ENCODE results near the gene PANX1.
"Not testable (repeated sequence)": the region's sequence is repeated elsewhere in the genome, so short reads cannot be mapped to it uniquely, and the experiment has no call there.

PANX1 gene

DNA sequence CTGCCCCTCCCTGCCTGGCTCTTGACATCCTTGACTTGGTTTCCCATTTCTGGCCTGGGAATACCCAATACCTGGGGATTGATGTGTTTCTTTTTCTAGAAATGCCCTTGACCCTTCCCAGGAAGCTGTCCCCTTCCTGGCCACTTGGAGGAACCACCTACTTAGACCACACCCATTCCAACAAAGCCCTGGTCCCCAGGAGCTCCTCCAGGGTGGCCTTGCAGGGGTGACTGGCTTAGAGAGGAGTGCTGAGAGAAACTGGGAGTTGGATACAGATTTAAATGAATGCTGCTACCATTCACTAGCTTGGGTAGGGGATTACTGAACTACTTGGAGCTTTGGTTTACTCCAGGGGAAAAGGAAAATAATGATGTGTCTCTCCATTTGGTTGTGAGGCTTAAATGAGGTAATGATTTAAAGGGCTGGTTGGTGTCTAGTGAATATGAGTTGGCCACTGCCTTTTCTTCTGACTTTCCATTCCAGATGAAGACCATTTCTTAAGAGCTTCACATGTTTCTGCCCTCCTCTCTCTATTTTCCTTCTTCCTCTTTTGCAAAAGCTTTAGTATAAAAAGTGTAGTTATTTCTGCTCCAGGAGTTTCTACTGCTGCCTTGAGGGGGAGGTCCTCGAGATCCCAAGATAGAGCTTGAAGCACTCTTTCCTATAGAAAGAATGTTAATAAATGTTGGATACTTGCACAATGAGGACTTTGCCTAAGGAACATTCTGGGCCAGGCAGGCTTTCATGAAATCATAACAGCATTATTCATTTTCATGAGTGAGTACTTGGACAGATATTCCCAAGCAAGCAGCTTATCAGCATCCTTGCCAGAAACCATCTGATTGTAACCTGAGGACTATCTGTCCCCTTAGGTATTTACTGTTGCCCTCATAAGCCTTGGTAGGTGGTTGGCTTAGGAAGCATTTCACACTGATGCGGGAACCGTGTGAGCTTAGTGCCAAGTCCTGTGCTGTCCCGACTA, 22.4 kb downstream of the PANX1 start:
- H3K27ac ChIP-seq: peak overlapping the region; percentile 3; the same call in 1 of the 2 replicates
- TF ChIP-seq, protein P1, sequence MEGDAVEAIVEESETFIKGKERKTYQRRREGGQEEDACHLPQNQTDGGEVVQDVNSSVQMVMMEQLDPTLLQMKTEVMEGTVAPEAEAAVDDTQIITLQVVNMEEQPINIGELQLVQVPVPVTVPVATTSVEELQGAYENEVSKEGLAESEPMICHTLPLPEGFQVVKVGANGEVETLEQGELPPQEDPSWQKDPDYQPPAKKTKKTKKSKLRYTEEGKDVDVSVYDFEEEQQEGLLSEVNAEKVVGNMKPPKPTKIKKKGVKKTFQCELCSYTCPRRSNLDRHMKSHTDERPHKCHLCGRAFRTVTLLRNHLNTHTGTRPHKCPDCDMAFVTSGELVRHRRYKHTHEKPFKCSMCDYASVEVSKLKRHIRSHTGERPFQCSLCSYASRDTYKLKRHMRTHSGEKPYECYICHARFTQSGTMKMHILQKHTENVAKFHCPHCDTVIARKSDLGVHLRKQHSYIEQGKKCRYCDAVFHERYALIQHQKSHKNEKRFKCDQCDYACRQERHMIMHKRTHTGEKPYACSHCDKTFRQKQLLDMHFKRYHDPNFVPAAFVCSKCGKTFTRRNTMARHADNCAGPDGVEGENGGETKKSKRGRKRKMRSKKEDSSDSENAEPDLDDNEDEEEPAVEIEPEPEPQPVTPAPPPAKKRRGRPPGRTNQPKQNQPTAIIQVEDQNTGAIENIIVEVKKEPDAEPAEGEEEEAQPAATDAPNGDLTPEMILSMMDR (conservative IDR thresholded peaks at IDR 0.05): no peak
- TF ChIP-seq ZFX (IDR thresholded peaks at IDR 0.05): no peak

DNA sequence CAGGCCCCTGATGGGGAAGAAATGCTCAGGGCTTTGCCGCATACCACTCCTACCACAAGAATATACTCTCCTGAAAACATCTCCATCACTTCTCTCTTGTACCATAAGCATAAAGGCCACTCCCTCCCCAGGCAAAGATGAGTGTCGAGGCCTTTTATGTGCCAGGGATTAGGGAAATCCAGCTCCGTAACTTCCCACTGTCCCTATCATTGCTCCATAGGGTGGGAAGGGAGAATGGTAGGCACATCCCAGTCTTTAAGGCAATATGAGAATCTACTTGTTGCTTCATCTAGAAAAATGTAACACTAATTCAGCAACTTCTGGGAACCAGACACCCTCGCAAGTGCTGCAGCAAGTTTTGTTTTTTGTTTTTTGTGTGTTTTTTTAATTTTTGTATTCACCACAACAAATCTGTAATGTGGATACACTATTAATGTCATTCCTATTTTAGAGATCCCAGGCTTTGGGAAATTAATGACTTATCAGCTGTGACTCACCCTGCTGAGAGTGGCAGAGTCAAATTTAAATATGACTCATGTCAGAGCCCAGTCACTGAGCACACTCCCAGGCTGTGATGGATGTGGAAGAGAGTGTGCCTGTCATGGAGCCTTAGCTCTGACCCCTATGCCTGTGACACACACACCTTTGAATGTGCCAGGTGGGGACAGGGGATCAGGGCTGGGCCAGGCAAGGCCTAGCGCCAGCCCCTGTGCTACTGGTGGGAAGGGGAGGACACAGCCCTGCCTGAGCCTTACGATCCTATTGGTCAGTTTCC, 23.4 kb downstream of the PANX1 start:
- TF ChIP-seq ZFX (IDR thresholded peaks at IDR 0.05): no peak
- TF ChIP-seq, protein P1 (conservative IDR thresholded peaks at IDR 0.05): no peak
- H3K27ac ChIP-seq: peak overlapping the region; percentile 53

DNA sequence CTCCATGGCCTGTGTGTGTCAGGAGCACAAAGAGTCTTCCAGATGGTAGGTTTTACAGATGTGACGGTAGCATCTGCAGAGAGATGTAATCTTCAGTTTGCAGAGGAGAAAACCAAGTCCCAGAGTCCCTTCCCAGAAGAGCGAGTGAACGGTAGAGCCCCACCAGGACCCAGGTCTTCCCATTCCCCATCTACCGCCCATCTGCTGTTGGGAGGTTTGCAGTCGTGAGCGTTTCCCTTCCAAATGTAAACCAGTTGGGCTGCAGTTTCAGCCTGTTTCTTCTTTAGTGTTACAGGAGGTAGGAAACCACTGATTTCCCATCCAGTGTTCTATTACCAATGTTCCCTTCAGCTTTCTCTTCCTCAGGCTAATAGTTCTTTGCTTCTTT, 24.0 kb downstream of the PANX1 start:
- peak overlapping the region; percentile 53 for H3K27ac ChIP-seq
- TF ChIP-seq, protein P1 (conservative IDR thresholded peaks at IDR 0.05): no peak
- TF ChIP-seq ZFX (IDR thresholded peaks at IDR 0.05): no peak

DNA sequence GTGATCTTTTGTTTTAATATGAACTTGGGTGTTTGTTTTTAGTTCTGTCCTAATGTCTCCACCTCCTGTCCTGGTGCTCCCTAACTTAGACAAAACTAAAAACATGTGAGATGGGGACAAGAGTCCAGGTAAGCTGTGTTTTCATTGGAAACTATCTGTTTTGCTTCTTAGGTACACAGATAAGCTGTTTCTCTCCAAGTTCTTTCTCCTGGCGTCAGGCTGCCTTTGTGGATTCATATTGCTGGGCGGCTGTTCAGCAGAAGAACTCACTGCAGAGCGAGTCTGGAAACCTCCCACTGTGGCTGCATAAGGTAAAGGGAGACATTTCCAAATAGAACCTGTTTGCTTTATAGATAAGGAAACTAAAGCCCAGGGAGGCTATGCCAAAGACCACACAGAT, 24.7 kb downstream of the PANX1 start:
- TF ChIP-seq ZFX (IDR thresholded peaks at IDR 0.05): no peak
- TF ChIP-seq, protein P1 (conservative IDR thresholded peaks at IDR 0.05): no peak
- peak overlapping the region; percentile 53; the same call in 1 of the 2 replicates for H3K27ac ChIP-seq

DNA sequence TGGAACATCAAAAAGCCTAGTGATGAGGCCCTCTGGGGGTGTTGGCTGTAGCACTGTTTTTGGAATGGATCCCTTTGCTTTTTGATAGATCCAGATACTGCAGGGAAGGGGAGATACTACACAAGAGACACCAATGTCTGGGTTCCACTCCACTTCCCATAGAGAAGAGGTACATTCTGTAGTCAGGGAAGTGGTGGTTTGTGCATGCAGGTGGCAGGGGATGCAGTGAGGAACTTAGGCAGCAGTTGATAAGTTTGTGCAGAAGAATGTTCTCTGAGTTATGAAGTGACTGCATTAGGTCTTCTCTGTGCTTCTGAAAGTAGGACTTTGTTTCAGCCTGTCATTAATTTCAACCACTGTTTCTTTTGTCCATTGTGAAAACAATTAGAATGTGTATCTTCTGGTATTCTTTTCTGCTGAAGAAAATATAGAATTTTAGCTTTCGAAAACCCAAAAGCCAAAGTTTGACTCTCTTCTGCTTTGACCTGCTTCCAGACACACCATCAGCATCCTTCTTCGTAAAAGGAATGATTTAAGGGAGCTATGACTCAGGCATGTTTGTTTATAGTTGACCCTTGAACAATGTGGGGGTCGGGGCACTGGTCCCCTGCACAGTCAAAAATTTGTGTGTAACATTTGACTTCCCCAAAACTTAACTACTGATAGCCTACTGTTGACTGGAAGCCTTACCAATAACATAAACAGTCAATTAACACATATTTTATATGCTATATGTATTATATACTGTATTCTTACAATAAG, 25.6 kb downstream of the PANX1 start:
- peak overlapping the region; percentile 53; the same call in 1 of the 2 replicates for H3K27ac ChIP-seq
- no peak for TF ChIP-seq ZFX (IDR thresholded peaks at IDR 0.05)
- TF ChIP-seq, protein P1 (conservative IDR thresholded peaks at IDR 0.05): no peak

DNA sequence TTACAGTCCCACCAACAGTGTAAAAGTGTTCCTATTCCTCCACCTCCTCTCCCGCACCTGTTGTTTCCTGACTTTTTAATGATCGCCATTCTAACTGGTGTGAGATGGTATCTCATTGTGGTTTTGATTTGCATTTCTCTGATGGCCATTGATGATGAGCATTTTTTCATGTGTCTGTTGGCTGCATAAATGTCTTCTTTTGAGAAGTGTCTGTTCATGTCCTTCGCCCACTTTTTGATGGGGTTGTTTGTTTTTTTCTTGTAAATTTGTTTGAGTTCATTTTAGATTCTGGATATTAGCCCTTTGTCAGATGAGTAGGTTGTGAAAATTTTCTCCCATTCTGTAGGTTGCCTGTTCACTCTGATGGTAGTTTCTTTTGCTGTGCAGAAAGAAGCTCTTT, 28.7 kb downstream of the PANX1 start:
- H3K27ac ChIP-seq: not testable (repeated sequence)

DNA sequence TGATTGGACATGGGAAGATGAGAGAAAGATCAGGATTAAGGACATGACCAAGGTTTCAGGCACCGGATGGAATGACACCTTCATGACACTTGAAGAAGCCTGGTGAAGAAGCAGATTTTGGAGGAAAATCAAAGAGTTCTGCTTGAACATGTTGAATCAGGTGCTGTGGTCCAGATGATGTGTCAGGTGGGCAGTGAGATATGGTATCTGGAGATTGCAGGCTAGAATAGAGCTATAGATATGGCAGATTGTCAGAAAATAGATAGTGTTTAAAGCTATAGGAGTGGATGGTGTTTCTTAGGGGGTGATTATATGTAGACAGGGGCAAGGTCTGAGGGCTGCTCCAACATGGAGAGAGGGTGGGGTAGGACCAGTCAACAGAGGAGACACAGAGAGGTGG, 40.2 kb downstream of the PANX1 start:
- TF ChIP-seq ZFX (IDR thresholded peaks at IDR 0.05): no peak
- TF ChIP-seq, protein P1 (conservative IDR thresholded peaks at IDR 0.05): no peak
- no peak overlapping the region for H3K27ac ChIP-seq
